GM12875 (cell line): ENCODE results near the gene SDF4.
"Not testable (repeated sequence)": the region's sequence is repeated elsewhere in the genome, so short reads cannot be mapped to it uniquely, and the experiment has no call there.

Experiments
- H3K4me3 ChIP-seq: one replicate; pipeline ENCODE4 v1.5.1; 2011; ENCODE audit warnings: low read depth, low read length, control low read depth
- CTCF ChIP-seq: IDR thresholded peaks from 2 replicates; pipeline ENCODE4 v1.5.1; 2011; ENCODE audit warnings: low read depth, mild to moderate bottlenecking, control low read depth, inconsistent platforms, low read length, moderate library complexity, borderline replicate concordance; ENCODE audit not compliant: insufficient read depth

SDF4 gene

GRCh38 chr1:1253972-1254666 is 22.3 kb upstream of the SDF4 start:
- TF ChIP-seq CTCF = no peak
- H3K4me3 ChIP-seq = no peak overlapping the region

GRCh38 chr1:1253314-1253713 is 21.5 kb upstream of the SDF4 start:
- no peak for TF ChIP-seq CTCF

GRCh38 chr1:1250786-1251284 is 19.0 kb upstream of the SDF4 start:
- H3K4me3 ChIP-seq = no peak overlapping the region
- TF ChIP-seq CTCF = no peak

More at GRCh38 chr1:1253314-1253713, 21.5 kb upstream of the SDF4 start:
- no peak overlapping the region for H3K4me3 ChIP-seq

GRCh38 chr1:1248009-1248913 is 16.5 kb upstream of the SDF4 start:
- not testable (repeated sequence) for H3K4me3 ChIP-seq

GRCh38 chr1:1247341-1247913 is 15.6 kb upstream of the SDF4 start:
- no peak overlapping the region for H3K4me3 ChIP-seq
- 0 out of 2 replicates have a peak, but pooled peaks have one; percentile 8 for TF ChIP-seq CTCF

- no peak within 1 kb of the TSS for H3K4me3 ChIP-seq
These were observed 15.0 kb upstream of the SDF4 start, which contains the start of gene C1QTNF12 for GRCh38 chr1:1246577-1247340. Gene C1QTNF12, minus strand, starts transcription at chr1:1246722. Its CDS starts 32 bp downstream, at chr1:1246690.

More at GRCh38 chr1:1246577-1247340, 15.0 kb upstream of the SDF4 start, which contains the start of gene C1QTNF12:
- TF ChIP-seq CTCF = no peak
